Vagina (tissue), 2 donors: ENCODE data around the gene MFF.

Experiments
- CTCF ChIP-seq, 3 experiments: fragments of 450-650 bp in 2 of 3; fragments of 200-600 bp in 1 of 3; sonication (generic) in 1 of 3; IDR thresholded peaks; one replicate each; pipeline ENCODE4 v1.5.1; 2017 to 2019; ENCODE audit warnings: antibody characterized with exemption in 3 of 3, mild to moderate bottlenecking in 2 of 3, moderate library complexity in 2 of 3
- POLR2A ChIP-seq, 2 donors: fragments of 450-650 bp; IDR thresholded peaks; one replicate each; pipeline ENCODE4 v1.6.1; 2017; ENCODE audit warnings: antibody characterized with exemption in 2 of 2, mild to moderate bottlenecking in 2 of 2, moderate library complexity in 2 of 2

GRCh38 chr2:227360351-227360750 is 35.3 kb downstream of the MFF start:
- TF ChIP-seq CTCF (IDR thresholded peaks at IDR 0.05) (no peak), POLR2A (IDR thresholded peaks at IDR 0.05) (no peak)
